ENCODE data around the gene MEF2C. TPM values are rescaled to one million over a fixed set of nuclear protein-coding genes. Genes with fewer than 3 reads are reported as not detected.

MEF2C gene
- total RNA-seq, 1 donor from 2014 or later, result 51.4 TPM

DNA sequence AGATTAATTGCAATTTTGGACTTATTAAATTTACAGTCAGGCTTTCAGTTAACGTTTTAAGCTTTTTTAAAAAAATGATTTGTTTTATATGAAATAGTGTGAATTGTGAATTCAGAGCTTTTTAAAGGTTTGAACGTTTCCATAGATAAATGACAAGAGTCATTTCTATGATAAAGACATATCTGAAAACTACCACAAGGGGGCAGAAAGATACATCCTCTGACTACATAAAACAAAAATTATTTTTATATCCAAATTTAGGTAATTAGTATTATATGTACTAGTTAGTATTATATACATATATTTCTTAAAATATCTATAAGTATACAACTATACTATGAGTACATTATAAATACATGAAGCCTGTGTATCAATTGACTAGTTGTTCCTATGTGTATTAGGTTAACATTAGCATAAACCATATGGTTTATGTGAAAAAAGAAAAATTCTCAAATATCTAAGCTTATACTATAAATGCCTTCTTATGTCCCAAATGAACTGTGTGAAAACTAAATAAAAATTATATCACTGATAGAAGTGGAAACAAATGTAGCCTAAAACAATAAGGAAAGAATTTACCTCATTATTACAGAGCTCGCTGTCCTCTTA, 155.2 kb downstream of the MEF2C start:
- Histone ChIP-seq H3K27me3 (no peaks in the 10 kb centered on the region), H3K4me1 (no peaks in the 10 kb centered on the region), H3K36me3 (peaks cover 40% of the 10 kb centered on the region), H3K9me3 (no peaks in the 10 kb centered on the region), H3K4me3 (no peak overlapping the region), H3K27ac (no peak overlapping the region)
- intact Hi-C loops (cut with DNase I), result no loop called here
- ATAC-seq, result no peak
- TF ChIP-seq, protein P1, sequence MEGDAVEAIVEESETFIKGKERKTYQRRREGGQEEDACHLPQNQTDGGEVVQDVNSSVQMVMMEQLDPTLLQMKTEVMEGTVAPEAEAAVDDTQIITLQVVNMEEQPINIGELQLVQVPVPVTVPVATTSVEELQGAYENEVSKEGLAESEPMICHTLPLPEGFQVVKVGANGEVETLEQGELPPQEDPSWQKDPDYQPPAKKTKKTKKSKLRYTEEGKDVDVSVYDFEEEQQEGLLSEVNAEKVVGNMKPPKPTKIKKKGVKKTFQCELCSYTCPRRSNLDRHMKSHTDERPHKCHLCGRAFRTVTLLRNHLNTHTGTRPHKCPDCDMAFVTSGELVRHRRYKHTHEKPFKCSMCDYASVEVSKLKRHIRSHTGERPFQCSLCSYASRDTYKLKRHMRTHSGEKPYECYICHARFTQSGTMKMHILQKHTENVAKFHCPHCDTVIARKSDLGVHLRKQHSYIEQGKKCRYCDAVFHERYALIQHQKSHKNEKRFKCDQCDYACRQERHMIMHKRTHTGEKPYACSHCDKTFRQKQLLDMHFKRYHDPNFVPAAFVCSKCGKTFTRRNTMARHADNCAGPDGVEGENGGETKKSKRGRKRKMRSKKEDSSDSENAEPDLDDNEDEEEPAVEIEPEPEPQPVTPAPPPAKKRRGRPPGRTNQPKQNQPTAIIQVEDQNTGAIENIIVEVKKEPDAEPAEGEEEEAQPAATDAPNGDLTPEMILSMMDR (IDR thresholded peaks at IDR 0.05), result peak; percentile 71
- DNase-seq, result no peak

DNA sequence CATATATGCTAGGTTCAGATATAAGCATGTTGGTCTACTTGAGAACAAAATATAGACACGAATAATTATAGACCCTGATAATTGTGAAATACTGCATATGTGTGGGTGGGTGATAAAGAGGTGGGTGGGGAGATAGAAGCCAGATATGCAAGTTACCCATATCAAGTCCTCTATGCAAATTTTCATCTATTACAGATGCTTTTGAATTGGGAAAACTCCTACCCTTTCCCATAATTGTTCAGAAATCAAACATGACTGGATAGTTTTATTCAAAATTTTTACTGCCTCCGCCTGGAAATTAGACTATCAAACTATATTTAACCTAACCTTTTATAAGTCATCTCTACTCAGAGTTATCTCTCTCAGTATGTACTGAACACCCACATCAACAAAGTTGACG, 157.5 kb downstream of the MEF2C start:
- intact Hi-C loops (cut with DNase I), result no loop called here
- TF ChIP-seq, protein P1 (IDR thresholded peaks at IDR 0.05), result no peak
- Histone ChIP-seq H3K27ac (no peak overlapping the region), H3K27me3 (no peaks in the 10 kb centered on the region), H3K4me1 (no peaks in the 10 kb centered on the region), H3K9me3 (no peaks in the 10 kb centered on the region), H3K4me3 (no peak overlapping the region), H3K36me3 (peaks cover 58% of the 10 kb centered on the region)
- no peak for ATAC-seq
- DNase-seq, result no peak

DNA sequence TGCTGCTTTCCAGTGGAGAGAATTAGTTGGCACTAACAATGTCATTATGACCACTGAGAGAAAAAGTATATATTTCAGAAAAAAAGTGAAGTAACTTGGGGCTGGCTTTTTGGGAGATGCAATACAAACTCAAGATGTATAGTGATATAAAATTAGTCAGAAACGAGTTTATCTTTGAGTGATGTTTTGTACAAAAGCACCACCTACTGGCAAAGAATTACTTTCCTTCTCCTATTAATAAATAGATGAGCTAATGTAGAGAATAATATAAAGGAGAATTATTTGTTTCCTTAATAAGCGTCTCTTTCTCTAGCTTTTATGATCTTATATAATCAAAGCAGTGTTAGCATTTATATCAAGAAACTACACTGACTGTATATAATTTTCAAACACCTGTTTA, 158.8 kb downstream of the MEF2C start:
- intact Hi-C loops (cut with DNase I), result no loop called here
- Histone ChIP-seq H3K27ac (no peak overlapping the region), H3K27me3 (no peaks in the 10 kb centered on the region), H3K4me1 (no peaks in the 10 kb centered on the region), H3K4me3 (no peak overlapping the region), H3K36me3 (peaks cover 63% of the 10 kb centered on the region), H3K9me3 (no peaks in the 10 kb centered on the region)
- TF ChIP-seq, protein P1 (IDR thresholded peaks at IDR 0.05), result no peak
- DNase-seq, result no peak
- ATAC-seq, result no peak

DNA sequence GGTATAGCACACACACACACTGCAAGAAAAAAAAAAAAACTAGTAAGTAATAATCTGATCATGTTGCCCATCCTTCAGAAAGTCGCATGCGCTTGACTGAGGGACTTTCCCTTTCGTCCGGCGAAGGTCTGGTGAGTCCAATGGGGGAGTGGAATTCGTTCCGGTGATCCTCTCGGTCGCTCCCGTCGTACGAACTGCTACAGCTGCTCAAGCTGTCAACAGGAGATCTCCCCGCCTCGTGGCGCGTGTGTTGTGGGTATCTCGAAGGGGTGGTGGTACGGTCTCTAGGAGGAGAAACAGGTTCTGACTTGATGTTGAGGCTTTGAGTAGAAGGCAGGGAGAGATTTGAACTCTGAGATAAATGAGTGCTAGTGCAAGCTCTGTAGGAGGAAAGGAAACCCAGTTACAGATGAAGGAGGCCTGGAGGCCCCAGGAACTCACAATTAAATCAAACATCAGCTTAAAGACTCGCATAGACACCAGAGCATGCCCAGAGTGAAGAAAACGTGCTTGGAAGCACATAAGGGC, 160.4 kb downstream of the MEF2C start:
- TF ChIP-seq, protein P1 (IDR thresholded peaks at IDR 0.05), result no peak
- Histone ChIP-seq H3K4me1 (no peaks in the 10 kb centered on the region), H3K9me3 (no peaks in the 10 kb centered on the region), H3K4me3 (no peak overlapping the region), H3K27ac (no peak overlapping the region), H3K36me3 (peaks cover 50% of the 10 kb centered on the region), H3K27me3 (no peaks in the 10 kb centered on the region)
- no peak for DNase-seq
- no peak for ATAC-seq
- intact Hi-C loops (cut with DNase I), result no loop called here

DNA sequence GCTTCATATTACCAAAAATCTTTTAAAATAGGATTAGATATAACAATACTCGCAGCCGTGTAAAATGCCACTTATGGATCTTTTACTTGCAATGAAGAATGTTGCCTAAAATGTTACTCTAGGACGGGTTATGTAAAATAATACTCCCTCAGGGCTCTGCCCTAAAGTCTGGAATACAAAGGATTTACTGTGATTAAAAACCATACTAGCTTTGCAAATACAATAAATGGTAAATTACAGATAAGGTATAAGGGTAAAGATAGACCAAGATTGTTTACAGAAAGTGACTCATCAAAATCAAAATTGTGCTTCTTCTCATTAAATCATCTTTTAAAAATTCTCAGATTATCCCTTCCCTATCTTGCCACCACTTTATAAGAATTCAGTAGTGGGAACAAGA, 163.6 kb downstream of the MEF2C start:
- Histone ChIP-seq H3K9me3 (no peaks in the 10 kb centered on the region), H3K4me3 (no peak overlapping the region), H3K36me3 (peaks cover 34% of the 10 kb centered on the region), H3K27ac (no peak overlapping the region), H3K4me1 (no peaks in the 10 kb centered on the region), H3K27me3 (no peaks in the 10 kb centered on the region)
- ATAC-seq, result no peak
- TF ChIP-seq, protein P1 (IDR thresholded peaks at IDR 0.05), result no peak
- no peak for DNase-seq
- intact Hi-C loops (cut with DNase I), result no loop called here

DNA sequence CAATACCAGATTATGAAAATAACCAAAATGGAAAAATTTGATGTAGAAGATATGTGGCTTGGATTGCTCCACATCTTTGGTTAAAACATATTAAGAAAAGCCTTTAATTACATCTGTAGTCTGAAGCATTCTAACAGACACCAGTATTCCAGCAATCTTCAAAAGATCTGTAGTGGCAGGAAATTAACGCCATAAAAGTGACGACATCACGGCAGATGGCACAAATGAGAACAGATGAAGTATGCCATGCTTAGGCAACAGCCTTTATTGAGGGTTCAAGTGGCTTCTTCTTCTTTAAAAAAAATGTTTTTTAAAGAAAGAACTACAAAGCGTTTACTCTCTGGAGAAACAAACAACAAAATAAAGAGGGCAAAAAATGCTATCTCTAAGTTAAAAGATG, 164.2 kb downstream of the MEF2C start:
- Histone ChIP-seq H3K27me3 (no peaks in the 10 kb centered on the region), H3K4me3 (no peak overlapping the region), H3K36me3 (peaks cover 30% of the 10 kb centered on the region), H3K4me1 (no peaks in the 10 kb centered on the region), H3K9me3 (no peaks in the 10 kb centered on the region), H3K27ac (no peak overlapping the region)
- TF ChIP-seq, protein P1 (IDR thresholded peaks at IDR 0.05), result no peak
- ATAC-seq (no peak), DNase-seq (no peak)
- intact Hi-C loops (cut with DNase I), result no loop called here

Measured in upper lobe of right lung (tissue), 1 donor.